Measurements from ENCODE around the gene NUDCD3. TPM values are rescaled to one million over a fixed set of nuclear protein-coding genes. Genes with fewer than 3 reads are reported as not detected.

NUDCD3 gene
- total and polyA plus RNA-seq, 2 experiments from 2014 or later, result 35.7 to 42.7 TPM

- Histone ChIP-seq H3F3A (replicated peaks; ENCODE audit: low read depth) (no peaks in the 10 kb centered on the region), H2AFZ (no peak overlapping the region), H3K27me3 (ENCODE audit: insufficient read depth) (no peaks in the 10 kb centered on the region), H3K79me2 (replicated peaks; ENCODE audit: insufficient read depth) (no peaks in the 10 kb centered on the region), H3K4me2 (no peak overlapping the region), H3K36me3 (ENCODE audit: insufficient read depth) (no peaks in the 10 kb centered on the region), H3K9me2 (ENCODE audit: insufficient read depth) (no peaks in the 10 kb centered on the region), H3K4me3 (no peak overlapping the region), H3K4me1 (ENCODE audit: insufficient read depth) (no peaks in the 10 kb centered on the region), H4K20me1 (replicated peaks; ENCODE audit: insufficient read depth) (no peaks in the 10 kb centered on the region), H3K27ac (ENCODE audit: low read depth) (no peak overlapping the region)
- TF ChIP-seq CREB1 (CRISPR knock-in tag; IDR thresholded peaks at IDR 0.05; ENCODE audit: low read depth), result no peak
- TF ChIP-seq POLR2AphosphoS5 (IDR thresholded peaks at IDR 0.05; ENCODE audit: low read depth), result no peak
- no peak for TF ChIP-seq REST (IDR thresholded peaks at IDR 0.05; ENCODE audit: unreplicated experiment)
- no peak for TF ChIP-seq ZNF114 (CRISPR knock-in tag; IDR thresholded peaks at IDR 0.05)
- TF ChIP-seq CTCF (conservative IDR thresholded peaks at IDR 0.05; ENCODE audit: low read depth in 2 of 2), result no peak; a peak in 1 of 4 replicates
- TF ChIP-seq EZH2 (IDR thresholded peaks at IDR 0.05; ENCODE audit: low read depth, unreplicated experiment), result no peak
- no peak for TF ChIP-seq ZNF331 (CRISPR knock-in tag; IDR thresholded peaks at IDR 0.05; ENCODE audit: low read depth)
- TF ChIP-seq ETS1 (IDR thresholded peaks at IDR 0.05), result no peak
- TF ChIP-seq NANOG (IDR thresholded peaks at IDR 0.05; ENCODE audit: borderline replicate concordance), result no peak
- TF ChIP-seq ZNF462 (CRISPR knock-in tag; IDR thresholded peaks at IDR 0.05), result no peak
- TF ChIP-seq STAT1 (IDR thresholded peaks at IDR 0.05; ENCODE audit: unreplicated experiment), result no peak
- TF ChIP-seq JUNB (IDR thresholded peaks at IDR 0.05; ENCODE audit: unreplicated experiment), result no peak
- TF ChIP-seq EZH2phosphoT487 (IDR thresholded peaks at IDR 0.05; ENCODE audit: unreplicated experiment), result no peak
- no peaks in the 10 kb centered on the region for H3K36me3 Mint-ChIP-seq (ENCODE audit: low read depth)
- ATAC-seq (peak; percentile 94), DNase-seq (ENCODE audit: low spot score) (peak; percentile 43)
- H3K27me3 Mint-ChIP-seq (ENCODE audit: insufficient read depth, low read depth, poor library complexity), result peaks cover 1% of the 10 kb centered on the region
- H3K27ac Mint-ChIP-seq, result no peak overlapping the region
- H3K4me3 Mint-ChIP-seq, result no peak overlapping the region
- no peaks in the 10 kb centered on the region for H3K9me3 Mint-ChIP-seq
- no peaks in the 10 kb centered on the region for H3K4me1 Mint-ChIP-seq
These were observed 122.9 kb downstream of the NUDCD3 start for GRCh38 chr7:44367475-44368043.
